Testis (tissue), 2 donors: ENCODE data around the gene ANKRD28.
"Not testable (repeated sequence)": the region's sequence is repeated elsewhere in the genome, so short reads cannot be mapped to it uniquely, and the experiment has no call there.

ENCODE experiments used
- POLR2A ChIP-seq: fragments of 450-650 bp; IDR thresholded peaks from one replicate; pipeline ENCODE4 v1.6.1; 2017; ENCODE audit warnings: antibody characterized with exemption, mild to moderate bottlenecking, moderate library complexity
- TF ChIP-seq, protein P1 (sequence below), 3 experiments: fragments of 450-650 bp in 2 of 3; fragments of 200-600 bp in 1 of 3; sonication (generic) in 1 of 3; IDR thresholded peaks; one replicate each; pipeline ENCODE4 v1.5.1; 2016 to 2019; ENCODE audit warnings: antibody characterized with exemption in 3 of 3, mild to moderate bottlenecking in 2 of 3, moderate library complexity in 1 of 3

DNA sequence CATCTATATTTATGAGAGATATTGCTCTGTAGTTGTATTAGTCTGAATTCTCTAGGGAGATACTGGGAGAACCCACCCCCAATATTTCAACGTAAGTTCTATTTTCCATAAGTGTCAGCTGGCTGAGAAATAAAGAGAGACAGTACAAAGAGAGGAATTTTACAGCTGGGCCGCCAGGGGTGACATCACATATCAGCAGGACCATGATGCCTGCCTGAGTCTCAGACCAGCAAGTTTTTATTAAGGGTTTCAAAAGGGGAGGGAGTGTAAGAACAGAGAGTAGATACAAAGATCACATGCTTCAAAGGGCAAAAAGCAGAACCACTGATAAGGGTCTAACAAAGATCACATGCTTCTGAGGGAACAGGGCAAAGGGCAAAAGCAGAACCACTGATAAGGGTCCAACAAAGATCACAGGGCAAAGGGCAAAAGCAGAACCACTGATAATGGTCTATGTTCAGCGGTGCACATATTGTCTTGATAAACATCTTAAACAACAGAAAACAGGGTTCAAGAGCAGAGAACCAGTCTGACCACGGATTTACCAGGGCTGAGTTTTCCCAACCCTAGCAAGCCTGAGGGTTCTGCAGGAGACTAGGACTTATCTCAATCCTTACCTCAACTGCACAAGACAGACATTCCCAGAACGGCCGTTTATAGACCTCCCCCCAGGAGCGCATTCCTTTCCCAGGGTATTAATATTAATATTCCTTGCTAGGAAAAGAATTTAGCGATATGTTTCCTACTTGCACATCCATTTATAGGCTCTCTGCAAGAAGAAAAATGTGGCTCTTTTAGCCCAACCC, 177.9 kb downstream of the ANKRD28 start:
- TF ChIP-seq, protein P1, sequence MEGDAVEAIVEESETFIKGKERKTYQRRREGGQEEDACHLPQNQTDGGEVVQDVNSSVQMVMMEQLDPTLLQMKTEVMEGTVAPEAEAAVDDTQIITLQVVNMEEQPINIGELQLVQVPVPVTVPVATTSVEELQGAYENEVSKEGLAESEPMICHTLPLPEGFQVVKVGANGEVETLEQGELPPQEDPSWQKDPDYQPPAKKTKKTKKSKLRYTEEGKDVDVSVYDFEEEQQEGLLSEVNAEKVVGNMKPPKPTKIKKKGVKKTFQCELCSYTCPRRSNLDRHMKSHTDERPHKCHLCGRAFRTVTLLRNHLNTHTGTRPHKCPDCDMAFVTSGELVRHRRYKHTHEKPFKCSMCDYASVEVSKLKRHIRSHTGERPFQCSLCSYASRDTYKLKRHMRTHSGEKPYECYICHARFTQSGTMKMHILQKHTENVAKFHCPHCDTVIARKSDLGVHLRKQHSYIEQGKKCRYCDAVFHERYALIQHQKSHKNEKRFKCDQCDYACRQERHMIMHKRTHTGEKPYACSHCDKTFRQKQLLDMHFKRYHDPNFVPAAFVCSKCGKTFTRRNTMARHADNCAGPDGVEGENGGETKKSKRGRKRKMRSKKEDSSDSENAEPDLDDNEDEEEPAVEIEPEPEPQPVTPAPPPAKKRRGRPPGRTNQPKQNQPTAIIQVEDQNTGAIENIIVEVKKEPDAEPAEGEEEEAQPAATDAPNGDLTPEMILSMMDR (IDR thresholded peaks at IDR 0.05): not testable (repeated sequence)
- TF ChIP-seq POLR2A: not testable (repeated sequence)
